Lower lobe of right lung (tissue), 2 donors: ENCODE data around the gene OR8K3. TPM values are rescaled to one million over a fixed set of nuclear protein-coding genes. Genes with fewer than 3 reads are reported as not detected.

ENCODE experiments used
- ATAC-seq, 2 donors: fragments of 200-7000 bp; cut with Tn5 transposase; one replicate each; pipeline ENCODE4 v1.9.1; 2020 to 2022; ENCODE audit warnings: mild to moderate bottlenecking in 2 of 2, moderate library complexity in 2 of 2
- DNase-seq: peaks from one replicate; pipeline ENCODE4 v3.0.0-alpha.2; 2020
- H3K27ac ChIP-seq: fragments of 200-600 bp; one replicate; pipeline ENCODE4 v1.8.0; 2022
- H3K27me3 ChIP-seq: fragments of 200-600 bp; one replicate; pipeline ENCODE4 v1.8.0; 2022; ENCODE audit warnings: low read depth
- H3K36me3 ChIP-seq: fragments of 200-600 bp; one replicate; pipeline ENCODE4 v1.8.0; 2022; ENCODE audit warnings: mild to moderate bottlenecking
- H3K4me1 ChIP-seq: fragments of 200-600 bp; one replicate; pipeline ENCODE4 v1.8.0; 2022
- H3K4me3 ChIP-seq: fragments of 200-600 bp; one replicate; pipeline ENCODE4 v1.8.0; 2022; ENCODE audit warnings: mild to moderate bottlenecking
- H3K9me3 ChIP-seq: fragments of 200-600 bp; one replicate; pipeline ENCODE4 v1.8.0; 2022
- CTCF ChIP-seq: fragments of 200-600 bp; IDR thresholded peaks from one replicate; pipeline ENCODE4 v1.8.0; 2022; ENCODE audit warnings: antibody characterized with exemption, mild to moderate bottlenecking
- intact Hi-C: fragments of 100-400 bp; cut with DNase I; formaldehyde crosslinking; loops from one replicate; pipeline ENCODE4 v1.11.0; 2022
- long read RNA-seq: library from polyadenylated mRNA; unstranded; transcript quantifications from one replicate; pipeline ENCODE4 v2.0.0, GENCODE V29; 2021
- total RNA-seq: library from RNA; stranded (reverse); fragmentation: NEBNext Ultra II Directional; extraction: Animal tissue kit (Norgen Biotek cat#: 25700); gene quantifications from one replicate; pipeline ENCODE4 v1.2.1, GENCODE V29; 2021
- donor health status: DM: no; HTN: yes; CAD: no; lungs with severe emphysema.

Gene OR8K3
- total RNA-seq = not detected
- long read RNA-seq = 0 reads

GRCh38 chr11:56314844-56315243 lies at the start of gene OR8K3:
Gene OR8K3 (plus strand): TSS chr11:56315144. CDS start chr11:56318307, 3,163 bp downstream.
- no peak within 1 kb of the TSS for H3K27ac ChIP-seq
- no peak for ATAC-seq
- no peaks in the 10 kb centered on the region for H3K4me1 ChIP-seq
- no peak for DNase-seq
- H3K4me3 ChIP-seq = no peak within 1 kb of the TSS
- no peaks in the 10 kb centered on the region for H3K36me3 ChIP-seq
- no peaks in the 10 kb centered on the region for H3K9me3 ChIP-seq
- intact Hi-C loops = no loop called here
- no peaks in the 10 kb centered on the region for H3K27me3 ChIP-seq
- TF ChIP-seq CTCF = no peak

- H3K36me3 ChIP-seq = no peaks in the 10 kb centered on the region
- H3K9me3 ChIP-seq = no peaks in the 10 kb centered on the region
- ATAC-seq (no peak), DNase-seq (no peak)
- no peaks in the 10 kb centered on the region for H3K27me3 ChIP-seq
- H3K4me1 ChIP-seq = no peaks in the 10 kb centered on the region
- H3K27ac ChIP-seq = no peak overlapping the region
- no peak overlapping the region for H3K4me3 ChIP-seq
- TF ChIP-seq CTCF = no peak
- intact Hi-C loops = no loop called here
Observed at GRCh38 chr11:56271092-56271491, 43.9 kb upstream of the OR8K3 start.

GRCh38 chr11:56273854-56274253 lies 41.1 kb upstream of the OR8K3 start, which contains the start of gene OR5T1:
Gene OR5T1 (plus strand): TSS chr11:56274154. CDS start chr11:56275639, 1,485 bp downstream.
- Histone ChIP-seq H3K4me1 (no peaks in the 10 kb centered on the region), H3K9me3 (no peaks in the 10 kb centered on the region), H3K4me3 (no peak within 1 kb of the TSS), H3K27ac (no peak within 1 kb of the TSS), H3K36me3 (no peaks in the 10 kb centered on the region), H3K27me3 (no peaks in the 10 kb centered on the region)
- no peak for TF ChIP-seq CTCF
- DNase-seq (no peak), ATAC-seq (no peak)
- intact Hi-C loops = no loop called here

- H3K36me3 ChIP-seq = no peaks in the 10 kb centered on the region
- no peak for TF ChIP-seq CTCF
- no peaks in the 10 kb centered on the region for H3K4me1 ChIP-seq
- no peak within 1 kb of the TSS for H3K27ac ChIP-seq
- no peak within 1 kb of the TSS for H3K4me3 ChIP-seq
- intact Hi-C loops = no loop called here
- H3K27me3 ChIP-seq = no peaks in the 10 kb centered on the region
- no peak for ATAC-seq
- no peaks in the 10 kb centered on the region for H3K9me3 ChIP-seq
- DNase-seq = no peak
Observed at GRCh38 chr11:56292154-56292553, 22.8 kb upstream of the OR8K3 start, which contains the start of gene OR8H1. Gene OR8H1 (minus strand): TSS chr11:56292254. CDS start chr11:56291062, 1,192 bp downstream.

GRCh38 chr11:56296898-56297297 lies 18.0 kb upstream of the OR8K3 start:
- H3K4me1 ChIP-seq = no peaks in the 10 kb centered on the region
- no peaks in the 10 kb centered on the region for H3K36me3 ChIP-seq
- TF ChIP-seq CTCF = no peak
- no peaks in the 10 kb centered on the region for H3K27me3 ChIP-seq
- H3K9me3 ChIP-seq = no peaks in the 10 kb centered on the region
- H3K4me3 ChIP-seq = no peak overlapping the region
- no peak overlapping the region for H3K27ac ChIP-seq
- intact Hi-C loops = no loop called here
- DNase-seq (no peak), ATAC-seq (no peak)

GRCh38 chr11:56307836-56308235 lies 7.1 kb upstream of the OR8K3 start:
- no peak for TF ChIP-seq CTCF
- ATAC-seq (no peak), DNase-seq (no peak)
- Histone ChIP-seq H3K4me3 (no peak overlapping the region), H3K9me3 (no peaks in the 10 kb centered on the region), H3K27me3 (no peaks in the 10 kb centered on the region), H3K4me1 (no peaks in the 10 kb centered on the region), H3K36me3 (no peaks in the 10 kb centered on the region), H3K27ac (no peak overlapping the region)
- intact Hi-C loops = no loop called here
